NCI-H2081 treated with DMSO at 0.1 percent for 48 hours (cell line): ENCODE data around the gene LGALS9.

Experiments
- DNase-seq: peaks from one replicate; lab custom pipeline; 2025; lab: John Stamatoyannopoulos, UW

The LGALS9 gene

GRCh38 chr17:27630607-27631410 lies at the start of gene LGALS9:
Gene LGALS9, plus strand, starts transcription at chr17:27631188. Its CDS starts 78 bp downstream, at chr17:27631266.
- no peak for DNase-seq

GRCh38 chr17:27582696-27583095 lies 48.3 kb upstream of the LGALS9 start:
- no peak for DNase-seq

GRCh38 chr17:27585153-27585681 lies 45.8 kb upstream of the LGALS9 start:
- no peak for DNase-seq

- DNase-seq, result no peak
Measured at GRCh38 chr17:27585792-27586191, 45.2 kb upstream of the LGALS9 start.

GRCh38 chr17:27586203-27586721 lies 44.7 kb upstream of the LGALS9 start:
- DNase-seq, result no peak

GRCh38 chr17:27588354-27588753 lies 42.6 kb upstream of the LGALS9 start:
- DNase-seq, result no peak

GRCh38 chr17:27590864-27591263 lies 40.1 kb upstream of the LGALS9 start:
- no peak for DNase-seq

- no peak for DNase-seq
Measured at GRCh38 chr17:27591986-27592385, 39.0 kb upstream of the LGALS9 start.

- no peak for DNase-seq
Measured at GRCh38 chr17:27593232-27593856, 37.6 kb upstream of the LGALS9 start.

GRCh38 chr17:27593857-27594255 lies 37.1 kb upstream of the LGALS9 start:
- no peak for DNase-seq

GRCh38 chr17:27595208-27595607 lies 35.8 kb upstream of the LGALS9 start:
- no peak for DNase-seq

- no peak for DNase-seq
Measured at GRCh38 chr17:27596096-27596495, 34.9 kb upstream of the LGALS9 start.

GRCh38 chr17:27596566-27597187 lies 34.3 kb upstream of the LGALS9 start:
- DNase-seq, result no peak

GRCh38 chr17:27597188-27597580 lies 33.8 kb upstream of the LGALS9 start:
- no peak for DNase-seq

- DNase-seq, result no peak
Measured at GRCh38 chr17:27597783-27598320, 33.1 kb upstream of the LGALS9 start.

GRCh38 chr17:27598337-27599050 lies 32.5 kb upstream of the LGALS9 start:
- DNase-seq, result no peak

GRCh38 chr17:27600471-27600870 lies 30.5 kb upstream of the LGALS9 start:
- DNase-seq, result no peak

- no peak for DNase-seq
Measured at GRCh38 chr17:27601069-27601974, 29.7 kb upstream of the LGALS9 start.

GRCh38 chr17:27601975-27602302 lies 29.0 kb upstream of the LGALS9 start:
- DNase-seq, result no peak

- DNase-seq, result no peak
Measured at GRCh38 chr17:27602721-27603420, 28.1 kb upstream of the LGALS9 start.
